IPS-15b (cell line): Measurements from ENCODE around the gene LCE2A.
"Not testable (repeated sequence)": the region's sequence is repeated elsewhere in the genome, so short reads cannot be mapped to it uniquely, and the experiment has no call there.

Source experiments
- H3K27me3 ChIP-seq: one replicate; pipeline ENCODE4 v1.6.1; 2013; ENCODE audit warnings: low read length; ENCODE audit not compliant: control insufficient read depth, insufficient read depth
- H3K36me3 ChIP-seq: one replicate; pipeline ENCODE4 v1.6.1; 2013; ENCODE audit warnings: low read length; ENCODE audit not compliant: control insufficient read depth, insufficient read depth
- H3K4me1 ChIP-seq: one replicate; pipeline ENCODE4 v1.6.1; 2013; ENCODE audit warnings: mild to moderate bottlenecking, low read length; ENCODE audit not compliant: control insufficient read depth, insufficient read depth
- H3K4me3 ChIP-seq: one replicate; pipeline ENCODE4 v1.5.1; 2013; ENCODE audit warnings: low read depth, low read length
- H3K9ac ChIP-seq: one replicate; pipeline ENCODE4 v1.6.1; 2013; ENCODE audit warnings: low read depth, mild to moderate bottlenecking, low read length
- H3K9me3 ChIP-seq: one replicate; pipeline ENCODE4 v1.6.1; 2013; ENCODE audit warnings: mild to moderate bottlenecking, low read length; ENCODE audit not compliant: control insufficient read depth, insufficient read depth

LCE2A gene

DNA sequence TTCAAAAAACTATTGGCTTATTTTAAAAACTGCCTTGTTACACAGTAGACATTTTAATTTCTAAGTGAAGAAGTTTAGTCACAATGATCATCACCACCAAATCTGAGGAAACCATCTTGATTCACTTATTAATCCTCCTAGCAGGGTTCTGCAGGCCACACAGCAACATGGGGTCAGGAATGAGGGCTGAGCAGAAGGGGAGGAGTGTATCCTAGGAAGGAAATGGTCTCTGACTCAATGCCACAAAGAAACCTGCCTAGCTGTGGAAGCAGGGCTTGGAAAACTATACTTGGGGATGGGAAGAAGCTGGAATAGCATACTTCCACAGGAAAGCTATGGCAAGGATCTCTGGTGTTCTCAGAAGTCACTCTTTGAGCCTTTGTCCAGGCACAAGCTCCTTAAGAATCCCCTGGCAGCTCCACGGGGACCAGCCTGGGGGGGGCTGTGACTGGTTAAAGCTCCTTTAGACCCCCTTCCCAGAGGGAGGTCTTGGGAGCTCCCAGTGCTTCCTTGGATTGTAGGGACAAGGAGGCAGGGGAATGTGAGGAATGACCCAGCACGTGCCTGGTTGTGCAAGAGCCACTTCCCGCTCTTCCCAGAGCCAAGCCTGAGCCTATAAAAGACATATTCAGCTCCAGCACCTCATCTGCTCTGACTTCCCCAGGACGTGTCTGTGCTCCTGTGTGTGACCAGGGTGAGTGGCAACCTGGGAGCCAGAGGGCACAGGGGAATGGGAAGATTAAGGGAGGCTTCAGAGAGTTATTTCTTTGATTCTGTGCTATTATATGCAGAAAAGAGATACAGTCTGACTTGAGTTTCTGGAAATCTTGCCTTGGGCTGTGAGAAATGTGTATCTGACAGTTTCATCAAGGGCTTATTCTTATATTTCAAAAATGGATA lies at the start of gene LCE2A:
Gene LCE2A (plus strand): TSS at position 645 of the 900 bp plus-strand sequence. CDS start 557 bp downstream, outside the sequence.
- Histone ChIP-seq H3K9ac (no peak within 1 kb of the TSS), H3K4me3 (no peak within 1 kb of the TSS), H3K27me3 (no peaks in the 10 kb centered on the region), H3K36me3 (no peaks in the 10 kb centered on the region), H3K9me3 (peaks cover 15% of the 10 kb centered on the region), H3K4me1 (no peaks in the 10 kb centered on the region)

DNA sequence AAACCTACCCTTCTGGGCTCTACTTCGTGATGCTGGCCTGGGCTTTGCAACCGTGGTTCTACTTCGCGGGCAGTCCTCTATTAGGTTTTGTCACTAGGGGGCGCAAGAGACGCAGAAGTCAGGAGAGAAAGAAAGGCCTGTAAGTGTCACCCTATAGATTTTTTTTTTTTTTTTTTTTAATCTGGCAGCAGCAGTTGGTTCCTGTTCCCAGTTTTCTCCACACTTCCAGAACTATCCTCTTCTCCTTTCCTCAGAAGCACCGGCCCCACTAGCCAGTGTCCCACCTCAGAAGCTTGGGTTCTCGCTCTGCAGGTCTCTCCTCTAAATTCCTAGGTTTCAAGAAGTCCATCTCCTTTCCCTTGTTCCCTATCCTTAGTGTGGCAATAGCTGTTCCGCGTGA lies 44.0 kb upstream of the LCE2A start:
- peaks cover 5% of the 10 kb centered on the region for H3K9me3 ChIP-seq
- H3K27me3 ChIP-seq = no peaks in the 10 kb centered on the region
- H3K4me3 ChIP-seq = no peak overlapping the region
- H3K4me1 ChIP-seq = no peaks in the 10 kb centered on the region
- H3K36me3 ChIP-seq = no peaks in the 10 kb centered on the region
- H3K9ac ChIP-seq = no peak overlapping the region

- Histone ChIP-seq H3K4me1 (no peaks in the 10 kb centered on the region), H3K9me3 (peaks cover 12% of the 10 kb centered on the region), H3K36me3 (no peaks in the 10 kb centered on the region), H3K27me3 (no peaks in the 10 kb centered on the region), H3K9ac (no peak overlapping the region), H3K4me3 (no peak overlapping the region)
These were observed 41.7 kb upstream of the LCE2A start for GRCh38 chr1:152656459-152656858.

DNA sequence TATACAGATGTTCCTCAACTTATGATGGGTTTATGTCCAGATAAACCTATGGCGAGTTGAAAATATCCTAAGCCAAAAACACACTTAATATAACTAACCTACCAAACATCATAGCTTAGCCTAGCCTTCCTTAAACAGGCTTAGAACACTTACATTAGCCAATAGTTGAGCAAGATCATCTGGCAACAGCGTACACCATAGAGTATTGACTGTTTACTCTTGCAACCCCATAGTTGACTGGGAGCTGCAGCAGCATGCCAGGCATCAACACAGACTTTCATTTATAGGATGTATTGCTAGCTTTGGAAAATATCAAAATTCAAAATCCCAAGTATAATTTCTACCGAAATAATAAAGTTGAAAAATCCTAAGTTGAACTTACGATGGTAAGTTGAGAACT lies 40.5 kb upstream of the LCE2A start:
- Histone ChIP-seq H3K4me3 (no peak overlapping the region), H3K27me3 (no peaks in the 10 kb centered on the region), H3K4me1 (no peaks in the 10 kb centered on the region), H3K9ac (no peak overlapping the region), H3K9me3 (peaks cover 12% of the 10 kb centered on the region), H3K36me3 (no peaks in the 10 kb centered on the region)

GRCh38 chr1:152658649-152659048 lies 39.5 kb upstream of the LCE2A start:
- H3K9ac ChIP-seq = no peak overlapping the region
- no peaks in the 10 kb centered on the region for H3K4me1 ChIP-seq
- H3K27me3 ChIP-seq = no peaks in the 10 kb centered on the region
- H3K9me3 ChIP-seq = peaks cover 12% of the 10 kb centered on the region
- no peak overlapping the region for H3K4me3 ChIP-seq
- no peaks in the 10 kb centered on the region for H3K36me3 ChIP-seq

DNA sequence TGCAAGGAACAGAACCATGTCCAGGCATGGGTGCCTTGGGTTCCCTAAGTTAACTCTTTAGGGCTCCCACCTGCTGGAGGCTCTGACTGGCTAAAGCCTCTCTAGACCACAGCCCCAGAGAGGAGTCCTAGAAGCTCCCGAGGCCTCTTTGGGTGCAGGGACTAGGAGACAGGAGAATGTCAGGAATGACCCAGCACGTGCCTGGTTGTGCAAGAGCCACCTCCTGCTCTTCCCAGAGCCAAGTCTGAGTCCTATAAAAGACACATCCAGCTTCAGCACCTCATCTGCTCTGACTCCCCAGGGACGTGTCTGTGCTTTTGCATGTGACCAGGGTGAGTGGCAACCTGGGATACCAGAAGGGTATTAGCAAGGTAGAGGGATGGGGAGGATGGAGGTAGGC lies 35.0 kb upstream of the LCE2A start, which contains the start of gene LCE2D:
Gene LCE2D (plus strand): TSS at position 283 of the 400 bp plus-strand sequence. CDS start 726 bp downstream, outside the sequence.
- Histone ChIP-seq H3K36me3 (no peaks in the 10 kb centered on the region), H3K27me3 (no peaks in the 10 kb centered on the region), H3K4me1 (no peaks in the 10 kb centered on the region), H3K9me3 (peaks cover 14% of the 10 kb centered on the region), H3K4me3 (no peak within 1 kb of the TSS), H3K9ac (no peak within 1 kb of the TSS)

DNA sequence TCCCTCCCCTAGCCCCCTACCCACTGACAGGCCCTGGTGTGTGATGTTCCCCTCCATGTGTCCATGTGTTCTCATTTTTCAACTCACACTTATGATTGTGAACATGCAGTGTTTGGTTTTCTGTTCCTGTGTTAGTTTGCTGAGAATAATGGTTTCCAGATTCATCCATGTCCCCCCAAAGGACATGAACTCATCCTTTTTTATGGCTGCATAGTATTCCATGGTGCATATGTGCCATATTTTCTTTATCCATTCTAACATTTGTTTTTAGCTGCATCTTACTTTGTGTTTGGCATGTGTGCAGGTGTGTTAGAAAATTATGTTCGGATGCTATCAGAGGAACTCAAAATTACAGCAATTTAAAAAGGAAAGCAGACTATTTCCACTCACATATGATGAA lies 32.0 kb upstream of the LCE2A start:
- not testable (repeated sequence) for H3K4me1 ChIP-seq, H3K27me3 ChIP-seq, H3K36me3 ChIP-seq, H3K4me3 ChIP-seq, H3K9ac ChIP-seq
- peaks cover 19% of the 10 kb centered on the region for H3K9me3 ChIP-seq

DNA sequence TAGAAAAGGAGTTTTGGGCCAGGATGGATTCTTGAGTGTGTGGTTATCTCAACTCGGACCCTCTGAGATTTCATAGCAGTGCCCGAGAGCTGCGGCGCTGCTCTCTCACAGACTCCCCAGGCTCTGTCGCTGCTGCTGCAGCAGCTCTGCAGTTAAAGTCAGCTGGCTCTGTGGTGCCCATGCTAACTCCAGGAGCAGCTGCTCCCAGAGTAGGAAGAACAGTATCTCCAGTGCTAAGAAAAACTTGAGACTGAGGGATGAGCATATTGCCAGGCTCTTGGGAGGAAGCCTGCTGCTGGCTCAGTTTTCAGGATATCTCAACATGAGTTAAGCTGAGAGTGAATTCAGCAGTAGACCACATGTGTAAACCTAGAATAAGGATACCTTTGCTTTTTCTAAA lies 30.5 kb upstream of the LCE2A start:
- Histone ChIP-seq H3K9me3 (peaks cover 23% of the 10 kb centered on the region), H3K4me3 (no peak overlapping the region), H3K27me3 (no peaks in the 10 kb centered on the region), H3K9ac (no peak overlapping the region), H3K36me3 (no peaks in the 10 kb centered on the region), H3K4me1 (no peaks in the 10 kb centered on the region)

- Histone ChIP-seq H3K27me3 (no peaks in the 10 kb centered on the region), H3K9ac (no peak overlapping the region), H3K4me1 (no peaks in the 10 kb centered on the region), H3K4me3 (no peak overlapping the region), H3K36me3 (no peaks in the 10 kb centered on the region), H3K9me3 (peaks cover 19% of the 10 kb centered on the region)
These were observed 25.1 kb upstream of the LCE2A start for GRCh38 chr1:152673016-152673415.

DNA sequence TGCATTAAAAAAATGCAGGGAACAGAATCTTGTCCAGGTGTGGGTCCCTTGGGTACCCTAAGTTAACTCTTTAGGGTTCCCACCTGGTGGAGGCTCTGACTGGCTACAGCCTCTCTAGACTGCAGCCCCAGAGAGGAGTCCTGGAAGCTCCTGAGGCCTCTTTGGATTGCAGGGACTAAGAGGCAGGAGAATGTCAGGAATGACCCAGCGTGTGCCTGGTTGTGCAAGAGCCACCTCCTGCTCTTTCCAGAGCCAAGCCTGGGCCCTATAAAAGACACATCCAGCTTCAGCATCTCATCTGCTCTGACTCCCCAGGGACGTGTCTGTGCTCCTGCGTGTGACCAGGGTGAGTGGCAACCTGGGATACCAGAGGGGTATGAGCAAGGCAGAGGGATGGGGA lies 23.2 kb upstream of the LCE2A start, which contains the start of gene LCE2C:
Gene LCE2C (plus strand): TSS at position 297 of the 400 bp plus-strand sequence. CDS start 737 bp downstream, outside the sequence.
- H3K36me3 ChIP-seq, H3K4me3 ChIP-seq, H3K9ac ChIP-seq, H3K27me3 ChIP-seq, H3K4me1 ChIP-seq: not testable (repeated sequence)
- peaks cover 16% of the 10 kb centered on the region for H3K9me3 ChIP-seq

DNA sequence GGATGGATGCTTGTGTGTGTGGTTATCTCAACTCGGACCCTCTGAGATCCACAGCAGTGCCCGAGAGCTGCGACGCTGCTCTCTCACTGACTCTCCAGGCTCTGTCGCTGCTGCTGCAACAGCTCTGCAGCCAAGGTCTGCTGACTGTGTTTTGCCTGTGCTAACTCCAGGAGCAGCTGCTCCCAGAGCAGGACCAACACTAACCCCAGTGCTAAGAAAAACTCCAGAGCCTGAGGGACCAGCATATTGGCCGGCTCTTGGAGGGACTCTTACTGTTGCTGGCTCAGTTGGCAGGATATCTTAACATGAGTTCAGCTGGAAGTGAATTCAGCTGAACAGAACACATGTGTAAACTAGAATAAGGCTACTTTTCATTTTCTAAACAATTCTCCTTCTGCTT lies 18.7 kb upstream of the LCE2A start:
- no peaks in the 10 kb centered on the region for H3K36me3 ChIP-seq
- no peaks in the 10 kb centered on the region for H3K4me1 ChIP-seq
- no peak overlapping the region for H3K4me3 ChIP-seq
- H3K9ac ChIP-seq = no peak overlapping the region
- H3K9me3 ChIP-seq = peaks cover 18% of the 10 kb centered on the region
- H3K27me3 ChIP-seq = no peaks in the 10 kb centered on the region

GRCh38 chr1:152681616-152682015 lies 16.5 kb upstream of the LCE2A start:
- H3K9ac ChIP-seq = no peak overlapping the region
- no peak overlapping the region for H3K4me3 ChIP-seq
- H3K27me3 ChIP-seq = no peaks in the 10 kb centered on the region
- no peaks in the 10 kb centered on the region for H3K4me1 ChIP-seq
- H3K36me3 ChIP-seq = no peaks in the 10 kb centered on the region
- peaks cover 22% of the 10 kb centered on the region for H3K9me3 ChIP-seq
